Articular chondrocyte of knee joint (primary cell): ENCODE data around the gene EDNRA. TPM values are rescaled to one million over a fixed set of nuclear protein-coding genes. Genes with fewer than 3 reads are reported as not detected.

Experiments used
- total RNA-seq: library from RNA; depleted of rRNA; stranded (reverse); fragments of >200 nt; gene quantifications from 2 replicates; pipeline ENCODE4 v1.2.3, GENCODE V29; 2012

The EDNRA gene
- 0.39 and 1.2 TPM in 2 replicates for total RNA-seq

GRCh38 chr4:147480891-147481576 is at the start of gene EDNRA:
TSS of gene EDNRA (plus strand) at chr4:147481097. CDS start at chr4:147485682, 4,585 bp downstream.

Other genes starting within 250 kb of the EDNRA start
- 43.4 and 51.0 TPM in 2 replicates for gene TMEM184C, start 136.3 kb downstream of the EDNRA start, total RNA-seq
- gene PRMT9, start 203.1 kb downstream of the EDNRA start, total RNA-seq = 10.5 and 11.9 TPM in 2 replicates